ENCODE measurements around the gene INPP4B. TPM values are rescaled to one million over a fixed set of nuclear protein-coding genes. Genes with fewer than 3 reads are reported as not detected.

INPP4B gene
- total RNA-seq, 1 experiment from 2014 or later: 0.07 TPM

- no peaks in the 10 kb centered on the region; the same call in 1 of the 2 replicates for H3K4me1 ChIP-seq (ENCODE audit: insufficient read depth, low read length)
Observed at GRCh38 chr4:142565771-142566170, 280.3 kb downstream of the INPP4B start.

More at GRCh38 chr4:142565771-142566170, 280.3 kb downstream of the INPP4B start:
- H3K79me1 ChIP-seq (ENCODE audit: insufficient read depth, low read depth, low read length, poor library complexity, severe bottlenecking): no peaks in the 10 kb centered on the region
- no peaks in the 10 kb centered on the region for H3K27me3 ChIP-seq (ENCODE audit: insufficient read depth, low read length)
- Mint-ChIP-seq H3K36me3 (ENCODE audit: insufficient read depth in 1 of 3, low read depth in 3 of 3) (no peaks in the 10 kb centered on the region), H3K27me3 (ENCODE audit: low read depth) (no peaks in the 10 kb centered on the region), H3K27ac (no peak overlapping the region), H3K4me1 (peaks cover 14% of the 10 kb centered on the region in 2 experiments), H3K9me3 (no peaks in the 10 kb centered on the region; a peak in 1 of 5 replicates), H3K4me3 (no peak overlapping the region)
- H3K4me2 ChIP-seq (ENCODE audit: insufficient read depth, insufficient read length, low read length): no peak overlapping the region
- no peak overlapping the region for H2AFZ ChIP-seq (ENCODE audit: low read length)
- no peak overlapping the region for H3K27ac ChIP-seq (ENCODE audit: insufficient read length, low read depth, low read length)
- no peak overlapping the region for H2BK15ac ChIP-seq (ENCODE audit: low read depth, low read length)
- H2AK5ac ChIP-seq (ENCODE audit: insufficient read length, low read length): no peak overlapping the region
- no peaks in the 10 kb centered on the region for H3K79me2 ChIP-seq (ENCODE audit: insufficient read depth, low read length)
- no peak overlapping the region for H2BK20ac ChIP-seq (ENCODE audit: low read depth, low read length, poor library complexity, severe bottlenecking)
- H3K23me2 ChIP-seq (ENCODE audit: insufficient read length, low read depth, low read length, poor library complexity, severe bottlenecking): no peaks in the 10 kb centered on the region
- H4K91ac ChIP-seq (ENCODE audit: insufficient read length, low read depth, low read length): no peak overlapping the region
- no peak for TF ChIP-seq CTCF (conservative IDR thresholded peaks at IDR 0.05)
- DNase-seq: no peak
- H3K56ac ChIP-seq (ENCODE audit: insufficient read length, low read depth, low read length): no peak overlapping the region
- H4K20me1 ChIP-seq (ENCODE audit: control insufficient read depth, insufficient read depth, insufficient read length): no peaks in the 10 kb centered on the region
- no peak overlapping the region for H2BK12ac ChIP-seq (ENCODE audit: insufficient read length, low read depth, low read length)
- H4K5ac ChIP-seq (ENCODE audit: insufficient read length, low read depth, low read length): no peak overlapping the region
- H2BK120ac ChIP-seq (ENCODE audit: low read depth, low read length, poor library complexity, severe bottlenecking): no peak overlapping the region
- no peak overlapping the region for H3K9ac ChIP-seq (ENCODE audit: extremely low read depth, insufficient read length, low read length)
- WGBS (ENCODE audit: extremely low coverage, insufficient read length, low lambda C conversion rate): no CpG with 5 or more reads among the region's 7 CpGs
- H2BK5ac ChIP-seq (ENCODE audit: insufficient read length, low read length): no peak overlapping the region
- no peak overlapping the region for H3K14ac ChIP-seq (ENCODE audit: insufficient read depth, low read length)
- H3T11ph ChIP-seq (ENCODE audit: low read length): no peak overlapping the region
- no peak overlapping the region for H4K8ac ChIP-seq (replicated peaks; ENCODE audit: insufficient read length, low read depth, low read length)
- no peaks in the 10 kb centered on the region for H3K9me3 ChIP-seq (ENCODE audit: control insufficient read depth, low read depth, low read length)
- no peak overlapping the region for H3K23ac ChIP-seq (ENCODE audit: insufficient read length, low read depth, low read length)
- H3K18ac ChIP-seq (ENCODE audit: insufficient read length, low read depth, low read length): no peak overlapping the region
- H3K4ac ChIP-seq (ENCODE audit: low read depth, low read length): no peak overlapping the region

Measured in H9 (cell line).